ENCODE data around the gene NXT1. TPM values are rescaled to one million over a fixed set of nuclear protein-coding genes. Genes with fewer than 3 reads are reported as not detected.

NXT1 gene
- total RNA-seq, 1 experiment from 2014 or later = 34.1 TPM

DNA sequence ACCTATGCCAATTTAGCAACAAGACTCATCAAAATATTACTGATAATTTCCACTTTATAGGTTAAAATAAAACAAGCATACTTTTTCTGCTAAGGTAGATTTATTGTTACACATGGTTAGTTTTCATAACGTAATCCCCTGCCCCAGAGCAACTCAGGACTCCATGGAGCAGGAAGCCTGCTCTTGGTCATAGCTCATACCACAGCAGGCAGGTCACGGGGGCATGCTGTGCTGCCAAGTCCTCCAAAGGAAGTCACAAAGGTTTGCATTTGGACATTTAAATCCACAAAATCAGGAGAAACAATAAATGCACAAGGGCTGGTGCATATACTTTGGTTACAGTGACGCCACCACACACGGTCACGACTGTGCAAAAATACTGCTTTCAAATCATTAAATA is 23.9 kb downstream of the NXT1 start:
- TF ChIP-seq, protein P1, sequence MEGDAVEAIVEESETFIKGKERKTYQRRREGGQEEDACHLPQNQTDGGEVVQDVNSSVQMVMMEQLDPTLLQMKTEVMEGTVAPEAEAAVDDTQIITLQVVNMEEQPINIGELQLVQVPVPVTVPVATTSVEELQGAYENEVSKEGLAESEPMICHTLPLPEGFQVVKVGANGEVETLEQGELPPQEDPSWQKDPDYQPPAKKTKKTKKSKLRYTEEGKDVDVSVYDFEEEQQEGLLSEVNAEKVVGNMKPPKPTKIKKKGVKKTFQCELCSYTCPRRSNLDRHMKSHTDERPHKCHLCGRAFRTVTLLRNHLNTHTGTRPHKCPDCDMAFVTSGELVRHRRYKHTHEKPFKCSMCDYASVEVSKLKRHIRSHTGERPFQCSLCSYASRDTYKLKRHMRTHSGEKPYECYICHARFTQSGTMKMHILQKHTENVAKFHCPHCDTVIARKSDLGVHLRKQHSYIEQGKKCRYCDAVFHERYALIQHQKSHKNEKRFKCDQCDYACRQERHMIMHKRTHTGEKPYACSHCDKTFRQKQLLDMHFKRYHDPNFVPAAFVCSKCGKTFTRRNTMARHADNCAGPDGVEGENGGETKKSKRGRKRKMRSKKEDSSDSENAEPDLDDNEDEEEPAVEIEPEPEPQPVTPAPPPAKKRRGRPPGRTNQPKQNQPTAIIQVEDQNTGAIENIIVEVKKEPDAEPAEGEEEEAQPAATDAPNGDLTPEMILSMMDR (IDR thresholded peaks at IDR 0.05; ENCODE audit: insufficient read depth in 1 of 2, low read depth in 1 of 2, low read length in 1 of 2, severe bottlenecking in 1 of 2, unreplicated experiment in 1 of 2) = no peak
- ChIA-PET CTCF (no interaction called here), POLR2A (no interaction called here)
- no TSS peak for BruUV-seq (replicated peaks)
- H3K27me3 Mint-ChIP-seq (ENCODE audit: insufficient read depth, unreplicated experiment) = no peaks in the 10 kb centered on the region
- Histone ChIP-seq H3K27me3 (replicated peaks; ENCODE audit: control insufficient read depth, insufficient read depth, low read length) (no peaks in the 10 kb centered on the region), H3K4me1 (no peaks in the 10 kb centered on the region), H3K9me3 (no peaks in the 10 kb centered on the region), H3K36me3 (ENCODE audit: control insufficient read depth, insufficient read depth, low read length) (peaks cover 4% of the 10 kb centered on the region), H3K4me3 (ENCODE audit: low read depth, low read length) (no peak overlapping the region)
- H3K4me1 Mint-ChIP-seq (ENCODE audit: low read depth, unreplicated experiment) = no peaks in the 10 kb centered on the region
- intact Hi-C loops (cut with micrococcal nuclease; ENCODE audit: unreplicated experiment) = no loop called here
- no peak for DNase-seq
- H3K9me3 Mint-ChIP-seq (ENCODE audit: unreplicated experiment) = no peaks in the 10 kb centered on the region
- no peak overlapping the region for H3K4me3 Mint-ChIP-seq (ENCODE audit: unreplicated experiment)
- H3K27ac Mint-ChIP-seq (ENCODE audit: unreplicated experiment) = no peak overlapping the region
- peaks cover 68% of the 10 kb centered on the region for H3K36me3 Mint-ChIP-seq (ENCODE audit: insufficient read depth, unreplicated experiment)

DNA sequence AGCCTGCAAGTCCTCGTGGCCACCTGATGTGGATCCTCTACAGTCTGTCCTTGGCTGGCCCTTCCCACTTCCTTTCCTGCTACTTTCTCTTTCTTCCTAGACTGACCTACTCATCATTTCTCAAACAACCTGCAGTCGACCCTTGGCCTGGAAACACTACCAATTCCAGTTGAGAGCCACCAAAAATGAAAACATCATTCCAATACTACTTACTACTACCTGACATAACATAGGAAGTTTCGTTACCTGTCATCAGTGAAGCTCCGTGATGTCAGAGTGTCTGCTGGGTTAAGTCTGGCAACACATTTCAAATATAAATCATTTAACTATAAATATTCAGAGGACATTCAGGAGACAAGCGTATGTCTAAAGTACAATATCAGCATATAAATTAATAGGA is 25.2 kb downstream of the NXT1 start:
- Mint-ChIP-seq H3K27me3 (ENCODE audit: insufficient read depth, unreplicated experiment) (no peaks in the 10 kb centered on the region), H3K4me3 (ENCODE audit: unreplicated experiment) (no peak overlapping the region), H3K9me3 (ENCODE audit: unreplicated experiment) (no peaks in the 10 kb centered on the region), H3K27ac (ENCODE audit: unreplicated experiment) (no peak overlapping the region), H3K4me1 (ENCODE audit: low read depth, unreplicated experiment) (no peaks in the 10 kb centered on the region), H3K36me3 (ENCODE audit: insufficient read depth, unreplicated experiment) (peaks cover 61% of the 10 kb centered on the region)
- no peaks in the 10 kb centered on the region for H3K9me3 ChIP-seq
- TF ChIP-seq, protein P1 (IDR thresholded peaks at IDR 0.05; ENCODE audit: insufficient read depth in 1 of 2, low read depth in 1 of 2, low read length in 1 of 2, severe bottlenecking in 1 of 2, unreplicated experiment in 1 of 2) = no peak
- BruUV-seq (replicated peaks) = no TSS peak
- ChIA-PET POLR2A (no interaction called here), CTCF (no interaction called here)
- H3K36me3 ChIP-seq (ENCODE audit: control insufficient read depth, insufficient read depth, low read length) = peaks cover 4% of the 10 kb centered on the region
- H3K4me3 ChIP-seq (ENCODE audit: low read depth, low read length) = no peak overlapping the region
- no peaks in the 10 kb centered on the region for H3K4me1 ChIP-seq
- H3K27me3 ChIP-seq (replicated peaks; ENCODE audit: control insufficient read depth, insufficient read depth, low read length) = no peaks in the 10 kb centered on the region
- DNase-seq = no peak
- intact Hi-C loops (cut with micrococcal nuclease; ENCODE audit: unreplicated experiment) = no loop called here

DNA sequence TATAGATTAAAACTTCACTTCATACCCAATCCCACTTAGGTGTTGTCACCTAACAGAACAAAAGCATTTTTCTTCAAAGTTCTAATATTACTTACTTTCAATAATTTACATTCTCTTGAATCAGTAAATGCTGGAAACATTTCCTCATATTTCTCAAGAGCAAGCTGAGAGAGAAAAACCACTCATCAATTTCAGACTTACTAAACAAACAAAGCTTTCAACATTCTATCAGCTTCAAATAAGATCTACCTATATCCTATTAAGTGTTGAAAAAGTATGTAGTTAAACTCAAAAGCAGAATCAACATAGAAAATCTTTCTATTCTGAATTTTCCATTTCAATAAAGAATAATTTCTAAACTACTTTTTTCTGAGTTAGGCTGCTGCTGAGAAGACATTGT is 29.2 kb downstream of the NXT1 start:
- peaks cover 33% of the 10 kb centered on the region for H3K36me3 Mint-ChIP-seq (ENCODE audit: insufficient read depth, unreplicated experiment)
- H3K27me3 ChIP-seq (replicated peaks; ENCODE audit: control insufficient read depth, insufficient read depth, low read length) = no peaks in the 10 kb centered on the region
- H3K9me3 Mint-ChIP-seq (ENCODE audit: unreplicated experiment) = peaks cover 10% of the 10 kb centered on the region
- H3K4me3 ChIP-seq (ENCODE audit: low read depth, low read length) = no peak overlapping the region
- CTCF ChIA-PET = no interaction called here
- intact Hi-C loops (cut with micrococcal nuclease; ENCODE audit: unreplicated experiment) = no loop called here
- no peaks in the 10 kb centered on the region for H3K4me1 Mint-ChIP-seq (ENCODE audit: low read depth, unreplicated experiment)
- TF ChIP-seq, protein P1 (IDR thresholded peaks at IDR 0.05; ENCODE audit: insufficient read depth in 1 of 2, low read depth in 1 of 2, low read length in 1 of 2, severe bottlenecking in 1 of 2, unreplicated experiment in 1 of 2) = no peak
- DNase-seq = no peak
- no peak overlapping the region for H3K27ac Mint-ChIP-seq (ENCODE audit: unreplicated experiment)
- H3K4me1 ChIP-seq = no peaks in the 10 kb centered on the region
- H3K9me3 ChIP-seq = peaks cover 8% of the 10 kb centered on the region; the same call in 1 of the 2 replicates
- H3K36me3 ChIP-seq (ENCODE audit: control insufficient read depth, insufficient read depth, low read length) = no peaks in the 10 kb centered on the region
- H3K27me3 Mint-ChIP-seq (ENCODE audit: insufficient read depth, unreplicated experiment) = no peaks in the 10 kb centered on the region
- POLR2A ChIA-PET = no interaction called here
- no TSS peak for BruUV-seq (replicated peaks)
- no peak overlapping the region for H3K4me3 Mint-ChIP-seq (ENCODE audit: unreplicated experiment)

Measured in Caco-2 (cell line).